Uterus (tissue), 4 donors: ENCODE measurements around the gene GPLD1. TPM values are rescaled to one million over a fixed set of nuclear protein-coding genes. Genes with fewer than 3 reads are reported as not detected.

Experiments
- DNase-seq, 2 donors: peaks; one replicate each; pipeline ENCODE4 v3.0.0-alpha.2; 2019 to 2020
- H3K27ac ChIP-seq, 2 donors: fragments of 200-600 bp; sonication (generic); 1 replicate in 1 of 2; 2 replicates in 1 of 2; pipeline ENCODE4 v1.5.1; 2016 to 2018
- H3K27me3 ChIP-seq, 2 donors: fragments of 200-600 bp; sonication (generic); one replicate each; pipeline ENCODE4 v1.5.1; 2018 to 2019; ENCODE audit warnings: control low read depth in 1 of 2
- H3K36me3 ChIP-seq, 2 donors: fragments of 200-600 bp; sonication (generic); one replicate each; pipeline ENCODE4 v1.5.1; 2019; ENCODE audit warnings: control low read depth in 1 of 2
- H3K4me1 ChIP-seq, 2 donors: fragments of 200-600 bp; sonication (generic); one replicate each; pipeline ENCODE4 v1.5.1; 2018 to 2019; ENCODE audit warnings: control low read depth in 1 of 2
- H3K4me3 ChIP-seq, 2 donors: fragments of 200-600 bp; sonication (generic); 1 replicate in 1 of 2; 2 replicates in 1 of 2; pipeline ENCODE4 v1.5.1; 2018 to 2019; ENCODE audit warnings: mild to moderate bottlenecking in 1 of 2
- H3K9me3 ChIP-seq, 2 donors: fragments of 200-600 bp; sonication (generic); one replicate each; pipeline ENCODE4 v1.5.1; 2019; ENCODE audit warnings: control low read depth in 1 of 2
- POLR2A ChIP-seq, 2 donors: fragments of 450-650 bp; IDR thresholded peaks; one replicate each; pipeline ENCODE4 v1.6.1; 2016; ENCODE audit warnings: antibody characterized with exemption in 2 of 2, mild to moderate bottlenecking in 1 of 2, moderate library complexity in 1 of 2
- intact Hi-C: fragments of 100-400 bp; cut with DNase I; formaldehyde crosslinking; loops from one replicate; pipeline ENCODE4 v1.15.1; 2023; ENCODE audit warnings: low total_unique reads
- total RNA-seq, 4 donors: library from RNA; depleted of rRNA in 3 of 4; stranded (reverse); fragments of >200 nt in 3 of 4; gene quantifications; one replicate each; pipeline versions ENCODE4 v1.1.0 to v1.2.4, GENCODE V29; 2014 to 2023
- TF ChIP-seq, protein P1 (sequence below), 4 experiments: fragments of 200-600 bp in 2 of 4; fragments of 450-650 bp in 2 of 4; sonication (generic) in 2 of 4; IDR thresholded peaks; one replicate each; pipeline ENCODE4 v1.5.1; 2016 to 2019; ENCODE audit warnings: antibody characterized with exemption in 4 of 4, mild to moderate bottlenecking in 2 of 4, moderate library complexity in 1 of 4
- donor health status: DM: yes; HTN: yes; CAD: no.

GPLD1 gene
- total RNA-seq, 4 donors from 2014 or later = under 0.01 to 6.5 (median 3.7) TPM

DNA sequence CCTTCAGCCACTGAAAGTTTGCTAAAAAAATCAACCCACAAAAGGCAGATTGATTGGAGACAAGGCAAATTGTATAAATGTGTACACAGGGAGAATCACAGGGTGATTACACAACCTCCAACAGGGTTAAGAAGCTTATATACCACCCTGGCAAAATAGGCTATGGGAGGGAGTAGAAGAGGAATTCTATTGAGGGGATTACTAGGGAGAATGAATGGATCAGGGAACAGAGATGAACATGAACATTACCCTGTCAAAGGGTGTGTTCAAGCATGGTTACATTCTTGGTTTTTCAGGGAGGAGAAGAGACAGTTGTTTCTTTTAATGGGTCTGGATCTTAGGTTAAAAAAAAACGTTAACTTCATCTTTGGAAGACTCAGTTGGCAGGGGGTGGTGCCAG is 91.7 kb downstream of the GPLD1 start:
- intact Hi-C loops = no loop called here
- H3K9me3 ChIP-seq = no peaks in the 10 kb centered on the region
- no peak overlapping the region for H3K4me3 ChIP-seq
- no peak for TF ChIP-seq POLR2A (IDR thresholded peaks at IDR 0.05)
- TF ChIP-seq, protein P1, sequence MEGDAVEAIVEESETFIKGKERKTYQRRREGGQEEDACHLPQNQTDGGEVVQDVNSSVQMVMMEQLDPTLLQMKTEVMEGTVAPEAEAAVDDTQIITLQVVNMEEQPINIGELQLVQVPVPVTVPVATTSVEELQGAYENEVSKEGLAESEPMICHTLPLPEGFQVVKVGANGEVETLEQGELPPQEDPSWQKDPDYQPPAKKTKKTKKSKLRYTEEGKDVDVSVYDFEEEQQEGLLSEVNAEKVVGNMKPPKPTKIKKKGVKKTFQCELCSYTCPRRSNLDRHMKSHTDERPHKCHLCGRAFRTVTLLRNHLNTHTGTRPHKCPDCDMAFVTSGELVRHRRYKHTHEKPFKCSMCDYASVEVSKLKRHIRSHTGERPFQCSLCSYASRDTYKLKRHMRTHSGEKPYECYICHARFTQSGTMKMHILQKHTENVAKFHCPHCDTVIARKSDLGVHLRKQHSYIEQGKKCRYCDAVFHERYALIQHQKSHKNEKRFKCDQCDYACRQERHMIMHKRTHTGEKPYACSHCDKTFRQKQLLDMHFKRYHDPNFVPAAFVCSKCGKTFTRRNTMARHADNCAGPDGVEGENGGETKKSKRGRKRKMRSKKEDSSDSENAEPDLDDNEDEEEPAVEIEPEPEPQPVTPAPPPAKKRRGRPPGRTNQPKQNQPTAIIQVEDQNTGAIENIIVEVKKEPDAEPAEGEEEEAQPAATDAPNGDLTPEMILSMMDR (IDR thresholded peaks at IDR 0.05) = no peak
- DNase-seq = no peak
- H3K36me3 ChIP-seq = no peaks in the 10 kb centered on the region
- H3K4me1 ChIP-seq = no peaks in the 10 kb centered on the region
- H3K27ac ChIP-seq = no peak overlapping the region
- no peaks in the 10 kb centered on the region for H3K27me3 ChIP-seq

DNA sequence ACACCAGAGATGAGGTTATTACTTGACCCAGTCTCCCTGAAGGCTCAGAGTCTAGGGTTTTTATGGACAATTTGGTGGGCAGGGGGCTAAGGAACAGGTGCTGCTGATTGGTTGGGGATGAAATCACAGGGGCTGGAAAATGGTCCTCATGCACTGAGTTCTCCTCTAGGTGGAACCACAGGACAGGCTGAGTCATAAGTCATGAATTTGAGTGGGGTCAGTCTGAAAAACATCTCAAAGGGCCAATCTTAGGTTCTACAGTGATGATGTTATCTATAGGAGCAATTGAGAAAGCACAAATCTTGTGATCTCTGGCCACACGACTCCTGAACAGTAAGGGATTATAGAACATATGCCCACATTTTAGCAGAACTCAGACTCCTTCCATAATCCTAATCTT is 92.6 kb downstream of the GPLD1 start:
- H3K4me1 ChIP-seq = no peaks in the 10 kb centered on the region
- no peaks in the 10 kb centered on the region for H3K27me3 ChIP-seq
- H3K4me3 ChIP-seq = no peak overlapping the region
- H3K36me3 ChIP-seq = no peaks in the 10 kb centered on the region
- H3K9me3 ChIP-seq = no peaks in the 10 kb centered on the region
- DNase-seq = no peak
- TF ChIP-seq, protein P1 (IDR thresholded peaks at IDR 0.05) = no peak
- no peak for TF ChIP-seq POLR2A (IDR thresholded peaks at IDR 0.05)
- H3K27ac ChIP-seq = no peak overlapping the region
- intact Hi-C loops = no loop called here

DNA sequence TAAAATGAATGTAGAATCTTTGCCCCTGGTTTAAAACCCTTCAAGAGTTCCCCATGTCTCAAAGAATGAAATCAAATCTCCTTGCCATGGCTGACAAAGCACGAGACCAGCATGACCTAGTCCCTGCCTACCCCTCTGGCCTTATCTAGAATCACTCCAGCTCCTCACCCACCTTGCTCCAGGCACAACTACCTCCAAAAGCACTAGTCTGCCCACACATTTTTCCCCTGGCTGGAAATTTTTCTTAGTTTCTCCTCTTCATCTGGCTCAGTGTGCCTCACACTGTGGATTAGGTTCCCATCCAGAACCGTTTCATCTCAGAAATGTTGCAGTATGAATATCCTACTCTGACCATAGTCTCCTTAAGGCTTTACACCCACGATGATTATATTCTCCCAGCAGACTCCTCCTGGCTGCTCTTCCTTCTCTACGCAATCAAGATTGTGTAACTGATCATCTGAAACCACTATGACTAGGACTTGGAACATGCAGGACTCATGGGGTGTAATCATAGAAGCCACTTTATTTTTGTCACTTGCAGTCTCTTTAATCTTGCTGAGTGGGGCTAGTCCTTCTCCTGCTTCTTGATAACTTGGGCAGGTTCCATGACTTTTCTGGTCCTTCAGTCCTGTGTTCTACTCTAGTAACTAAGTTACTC is 94.5 kb downstream of the GPLD1 start:
- Histone ChIP-seq H3K27ac (no peak overlapping the region), H3K9me3 (no peaks in the 10 kb centered on the region), H3K4me3 (no peak overlapping the region), H3K27me3 (no peaks in the 10 kb centered on the region), H3K36me3 (no peaks in the 10 kb centered on the region), H3K4me1 (no peaks in the 10 kb centered on the region)
- DNase-seq = no peak
- intact Hi-C loops = no loop called here
- TF ChIP-seq, protein P1 (IDR thresholded peaks at IDR 0.05) = no peak
- TF ChIP-seq POLR2A (IDR thresholded peaks at IDR 0.05) = no peak

DNA sequence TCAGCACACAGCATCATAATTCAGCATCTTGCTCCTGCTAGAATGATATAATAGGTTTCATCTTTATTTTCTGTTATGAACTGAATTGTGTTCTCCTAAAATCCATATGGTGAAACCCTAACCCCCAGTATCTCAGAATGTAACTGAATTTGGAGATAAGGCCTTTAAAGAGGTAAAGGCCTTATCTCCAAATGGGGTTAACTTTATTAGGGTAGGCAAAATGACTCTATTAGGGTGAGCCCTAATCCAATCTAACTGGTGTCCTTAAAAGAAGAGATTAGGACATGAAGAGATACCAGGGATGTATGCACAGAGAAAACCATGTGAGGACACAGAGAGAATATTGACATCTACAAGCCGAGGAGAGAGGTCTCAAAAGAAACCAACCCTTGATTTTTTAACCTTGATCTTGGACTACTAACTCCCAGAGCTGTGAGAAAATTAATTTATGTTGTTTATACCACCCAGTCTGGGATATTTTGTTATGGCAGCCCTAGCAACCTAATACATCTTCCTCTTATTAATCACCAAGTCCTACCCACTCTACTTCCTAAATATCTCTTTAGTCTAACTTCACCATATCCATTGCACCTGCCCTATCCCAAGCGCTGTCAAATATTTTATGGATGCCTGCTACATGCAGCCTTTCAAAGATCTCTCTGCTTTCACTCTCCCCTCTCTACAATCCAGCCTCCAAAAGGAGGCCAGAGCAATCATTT is 95.2 kb downstream of the GPLD1 start:
- no peak overlapping the region for H3K27ac ChIP-seq
- H3K27me3 ChIP-seq = no peaks in the 10 kb centered on the region
- H3K4me1 ChIP-seq = no peaks in the 10 kb centered on the region
- no peaks in the 10 kb centered on the region for H3K9me3 ChIP-seq
- intact Hi-C loops = no loop called here
- no peak for TF ChIP-seq POLR2A (IDR thresholded peaks at IDR 0.05)
- TF ChIP-seq, protein P1 (IDR thresholded peaks at IDR 0.05) = no peak
- no peaks in the 10 kb centered on the region for H3K36me3 ChIP-seq
- H3K4me3 ChIP-seq = no peak overlapping the region
- DNase-seq = no peak

DNA sequence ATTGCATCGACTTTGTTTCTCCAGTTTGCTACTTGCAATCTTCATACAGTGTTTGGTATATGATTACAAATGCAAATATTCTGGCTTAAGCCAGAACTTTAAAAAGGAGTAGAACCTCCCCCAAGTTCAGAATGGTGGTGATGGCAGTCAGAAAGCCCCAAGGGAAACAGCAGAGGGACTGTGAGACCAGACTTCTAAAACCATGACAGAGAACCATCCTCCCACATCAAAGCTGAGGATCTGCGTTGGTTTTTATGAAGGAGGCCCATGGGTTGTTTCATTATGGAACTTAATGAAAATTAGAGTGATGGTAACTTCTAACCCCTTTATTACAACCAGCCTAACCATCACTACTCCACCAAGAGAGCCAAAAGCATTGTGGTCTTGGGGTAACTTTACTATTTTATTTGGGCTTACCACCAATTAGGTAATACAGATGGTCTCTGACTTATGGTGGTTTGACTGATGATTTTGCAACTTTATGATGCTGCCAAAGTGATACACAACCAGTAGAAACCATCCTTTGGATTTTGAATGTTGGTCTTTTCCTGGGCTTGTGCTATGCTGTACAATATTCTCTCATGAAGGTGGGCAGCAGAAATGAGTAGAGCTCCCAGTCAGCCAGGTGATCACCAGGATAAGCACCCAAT is 97.5 kb downstream of the GPLD1 start:
- no peak for DNase-seq
- intact Hi-C loops = no loop called here
- Histone ChIP-seq H3K36me3 (no peaks in the 10 kb centered on the region), H3K9me3 (no peaks in the 10 kb centered on the region), H3K27me3 (no peaks in the 10 kb centered on the region), H3K27ac (no peak overlapping the region), H3K4me1 (no peaks in the 10 kb centered on the region), H3K4me3 (no peak overlapping the region)
- TF ChIP-seq, protein P1 (IDR thresholded peaks at IDR 0.05) = no peak
- no peak for TF ChIP-seq POLR2A (IDR thresholded peaks at IDR 0.05)
